ENCODE results near the gene ABCD1. TPM values are rescaled to one million over a fixed set of nuclear protein-coding genes. Genes with fewer than 3 reads are reported as not detected.

ABCD1 gene
- total and polyA plus RNA-seq, 7 donors = 1.8 to 21.3 (median 12.8) TPM

DNA sequence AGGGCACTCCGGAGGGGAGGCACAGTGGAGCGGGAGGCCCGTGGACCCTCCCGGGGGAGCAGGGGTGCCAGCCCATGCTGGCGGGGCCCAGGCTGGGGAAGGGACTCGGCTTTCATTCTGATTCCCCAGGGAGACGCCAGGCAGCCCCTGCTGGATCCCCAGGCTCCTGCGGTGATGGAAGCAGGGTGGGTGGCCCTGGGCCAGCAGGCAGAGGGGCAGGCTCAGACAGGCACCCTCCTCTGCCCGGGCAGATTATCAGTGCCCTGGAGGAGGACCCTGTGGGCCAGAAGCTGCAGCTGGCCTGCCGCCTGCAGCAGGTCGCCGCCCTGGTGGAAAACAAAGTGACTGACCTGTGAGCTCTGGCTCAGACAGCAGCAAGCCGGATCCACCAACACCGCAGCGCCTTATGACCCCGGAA lies 54.0 kb downstream of the ABCD1 start:
- 60 to 84% methylated on average over 16 of the region's 16 CpGs for WGBS, 2 donors
- Histone ChIP-seq H3K36me3 (peaks cover 0 to 24% (median 9%) of the 10 kb centered on the region in 4 donors), H3K27me3 (peaks cover 0 to 3% (median 0%) of the 10 kb centered on the region in 3 donors), H3K9me3 (no peaks in the 10 kb centered on the region), H3K4me1 (peaks cover 0 to 32% (median 29%) of the 10 kb centered on the region in 4 donors), H3K27ac (no peak overlapping the region), H3K4me3 (no peak overlapping the region)
- intact Hi-C loops (cut with DNase I) = no loop called here
- DNase-seq = no peak
- TF ChIP-seq POLR2AphosphoS5 (IDR thresholded peaks at IDR 0.05) (no peak), EP300 (IDR thresholded peaks at IDR 0.05) (no peak), POLR2A (IDR thresholded peaks at IDR 0.05) (no peak), CTCF (IDR thresholded peaks at IDR 0.05) (no peak)

- H3K27ac ChIP-seq = peak overlapping the region; percentile 74 to 91 (median 86)
- H3K9me3 ChIP-seq = no peaks in the 10 kb centered on the region
- TF ChIP-seq POLR2AphosphoS5 (IDR thresholded peaks at IDR 0.05) = no peak
- no peak for TF ChIP-seq EP300 (IDR thresholded peaks at IDR 0.05)
- no peak for TF ChIP-seq CTCF (IDR thresholded peaks at IDR 0.05)
- TF ChIP-seq POLR2A (IDR thresholded peaks at IDR 0.05) = no peak
- 58 to 60% methylated on average over 18 of the region's 18 CpGs for WGBS, 2 donors
- DNase-seq = no peak
- H3K27me3 ChIP-seq = peaks cover 0 to 3% (median 0%) of the 10 kb centered on the region in 3 donors
- intact Hi-C loops (cut with DNase I) = loop anchor here (5.0 kb wide), 1 partner anchor 152 kb away; no protein-coding TSS in a partner anchor
- H3K4me1 ChIP-seq = peaks cover 0 to 32% (median 29%) of the 10 kb centered on the region in 4 donors
- H3K36me3 ChIP-seq = peaks cover 0 to 13% (median 4%) of the 10 kb centered on the region in 4 donors
- peak overlapping the region in 3 of 4 donors; percentile 28 to 38 (median 35) for H3K4me3 ChIP-seq
These were observed 55.4 kb downstream of the ABCD1 start for GRCh38 chrX:153779891-153780677.

GRCh38 chrX:153780678-153781427 lies 56.2 kb downstream of the ABCD1 start, which contains the start of gene SRPK3:
SRPK3 (plus strand) TSS chrX:153781041; CDS start chrX:153781087, 46 bp downstream.
- H3K27ac ChIP-seq = peak within 1 kb of the TSS; percentile 74 to 91 (median 86)
- no peaks in the 10 kb centered on the region for H3K9me3 ChIP-seq
- peaks cover 0 to 13% (median 4%) of the 10 kb centered on the region in 4 donors for H3K36me3 ChIP-seq
- no peak for TF ChIP-seq POLR2A (IDR thresholded peaks at IDR 0.05)
- peak in 3 of 4 donors; percentile 48 to 50 (median 49) for TF ChIP-seq POLR2AphosphoS5 (IDR thresholded peaks at IDR 0.05)
- no peak for TF ChIP-seq CTCF (IDR thresholded peaks at IDR 0.05)
- TF ChIP-seq EP300 (IDR thresholded peaks at IDR 0.05) = no peak
- H3K4me1 ChIP-seq = peaks cover 0 to 32% (median 29%) of the 10 kb centered on the region in 4 donors
- no peak for DNase-seq
- intact Hi-C loops (cut with DNase I) = loop anchor here (5.0 kb wide), 1 partner anchor 151 kb away; no protein-coding TSS in a partner anchor
- peaks cover 0 to 3% (median 0%) of the 10 kb centered on the region in 3 donors for H3K27me3 ChIP-seq
- H3K4me3 ChIP-seq = peak within 1 kb of the TSS in 3 of 4 donors; percentile 28 to 38 (median 35)
- WGBS, 2 donors = 7 to 23% methylated on average over 52 of the region's 52 CpGs

- peak overlapping the region in 3 of 4 donors; percentile 28 to 38 (median 35) for H3K4me3 ChIP-seq
- TF ChIP-seq CTCF (IDR thresholded peaks at IDR 0.05) = no peak
- peak in 2 of 4 donors; percentile 13 to 28 for TF ChIP-seq POLR2AphosphoS5 (IDR thresholded peaks at IDR 0.05)
- peak in 1 of 2 donors; percentile 11 for TF ChIP-seq POLR2A (IDR thresholded peaks at IDR 0.05)
- no peak for TF ChIP-seq EP300 (IDR thresholded peaks at IDR 0.05)
- WGBS, 2 donors = 26 to 73% methylated on average over 24 of the region's 24 CpGs
These were observed 56.9 kb downstream of the ABCD1 start for GRCh38 chrX:153781428-153782047.

More at GRCh38 chrX:153781428-153782047, 56.9 kb downstream of the ABCD1 start:
- intact Hi-C loops (cut with DNase I) = loop anchor here (5.0 kb wide), 1 partner anchor 151 kb away; no protein-coding TSS in a partner anchor
- Histone ChIP-seq H3K27me3 (peaks cover 0 to 3% (median 0%) of the 10 kb centered on the region in 3 donors), H3K4me1 (peaks cover 0 to 32% (median 29%) of the 10 kb centered on the region in 4 donors), H3K9me3 (no peaks in the 10 kb centered on the region), H3K36me3 (peaks cover 0 to 16% (median 3%) of the 10 kb centered on the region in 4 donors), H3K27ac (peak overlapping the region; percentile 74 to 91 (median 86))
- DNase-seq = no peak
